CD4-positive, alpha-beta T cell treated with Interleukin-15 for 4 hours (primary cell): ENCODE results near the gene FMN1.

Experiments used
- DNase-seq: peaks from one replicate; pipeline ENCODE4 v3.0.0-alpha.2; 2020; ENCODE audit warnings: low spot score

Gene FMN1

GRCh38 chr15:33048255-33048654, 146.3 kb downstream of the FMN1 start:
- DNase-seq: no peak

- no peak for DNase-seq
Observed at GRCh38 chr15:33047077-33047476, 147.4 kb downstream of the FMN1 start.

GRCh38 chr15:33046329-33046728, 148.2 kb downstream of the FMN1 start:
- no peak for DNase-seq

- DNase-seq: no peak
Observed at GRCh38 chr15:33045066-33045810, 149.3 kb downstream of the FMN1 start.

- no peak for DNase-seq
Observed at GRCh38 chr15:33044598-33044997, 149.9 kb downstream of the FMN1 start.

GRCh38 chr15:33043636-33044035, 150.9 kb downstream of the FMN1 start:
- no peak for DNase-seq

- no peak for DNase-seq
Observed at GRCh38 chr15:33040496-33040895, 154.0 kb downstream of the FMN1 start.

GRCh38 chr15:33034588-33034987, 159.9 kb downstream of the FMN1 start:
- DNase-seq: no peak

GRCh38 chr15:33032053-33032452, 162.5 kb downstream of the FMN1 start:
- no peak for DNase-seq

- DNase-seq: no peak
Observed at GRCh38 chr15:33031324-33031821, 163.1 kb downstream of the FMN1 start.

- DNase-seq: no peak
Observed at GRCh38 chr15:33030315-33030714, 164.2 kb downstream of the FMN1 start.

GRCh38 chr15:33029109-33029652, 165.3 kb downstream of the FMN1 start:
- DNase-seq: no peak

GRCh38 chr15:33028495-33028894, 166.0 kb downstream of the FMN1 start:
- no peak for DNase-seq

GRCh38 chr15:33027306-33028035, 167.0 kb downstream of the FMN1 start:
- DNase-seq: no peak

GRCh38 chr15:33026614-33027013, 167.9 kb downstream of the FMN1 start:
- DNase-seq: no peak

- no peak for DNase-seq
Observed at GRCh38 chr15:33022629-33023028, 171.9 kb downstream of the FMN1 start.

- DNase-seq: no peak
Observed at GRCh38 chr15:33021806-33022389, 172.6 kb downstream of the FMN1 start.

- DNase-seq: no peak
Observed at GRCh38 chr15:33019354-33019981, 175.0 kb downstream of the FMN1 start.

GRCh38 chr15:33016405-33017024, 178.0 kb downstream of the FMN1 start:
- no peak for DNase-seq

GRCh38 chr15:33014586-33014985, 179.9 kb downstream of the FMN1 start:
- no peak for DNase-seq

- no peak for DNase-seq
Observed at GRCh38 chr15:33013827-33014445, 180.6 kb downstream of the FMN1 start.
